ENCODE results near the gene MATN3.
A peak's percentile ranks its signal among the peaks of the same experiment; 100 is the strongest.

Gene MATN3

DNA sequence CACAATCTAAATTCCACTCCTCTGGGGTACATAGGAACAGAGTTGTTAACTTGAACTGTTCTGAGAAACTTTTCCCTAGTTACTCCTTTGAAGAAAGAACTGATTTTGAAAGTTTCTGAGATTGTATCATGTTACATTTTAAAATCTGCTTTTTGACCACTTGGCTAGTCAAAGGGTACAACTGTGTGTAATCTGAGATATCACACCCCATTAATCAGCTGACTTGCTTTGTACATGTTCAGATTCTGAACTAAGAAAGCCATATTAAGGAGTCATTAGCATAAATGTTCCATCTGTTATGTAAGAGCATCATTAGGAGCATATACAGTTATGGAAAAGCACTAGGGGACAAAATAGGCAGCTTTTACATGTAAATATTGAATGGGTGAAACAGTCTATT, 18.7 kb downstream of the MATN3 start:
- no peak for DNase-seq

DNA sequence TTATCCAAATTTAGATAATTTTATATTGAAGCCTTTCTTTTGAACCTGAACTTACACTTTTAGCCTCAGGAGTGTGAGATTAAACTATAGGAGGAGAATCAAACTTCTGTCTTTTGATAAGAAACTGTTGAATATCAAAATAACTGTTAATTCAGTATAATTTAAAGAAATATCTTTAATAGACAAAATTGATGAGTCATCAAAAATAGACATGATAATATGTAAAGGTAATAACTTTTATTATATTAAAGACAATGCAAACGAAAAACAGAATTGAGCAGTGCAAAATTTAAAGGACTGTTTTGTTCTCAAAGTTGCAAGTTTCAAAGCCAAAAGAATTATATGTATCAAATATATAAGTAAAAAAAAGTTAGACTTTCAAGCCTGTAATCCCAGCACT, 20.6 kb downstream of the MATN3 start:
- DNase-seq, result no peak

DNA sequence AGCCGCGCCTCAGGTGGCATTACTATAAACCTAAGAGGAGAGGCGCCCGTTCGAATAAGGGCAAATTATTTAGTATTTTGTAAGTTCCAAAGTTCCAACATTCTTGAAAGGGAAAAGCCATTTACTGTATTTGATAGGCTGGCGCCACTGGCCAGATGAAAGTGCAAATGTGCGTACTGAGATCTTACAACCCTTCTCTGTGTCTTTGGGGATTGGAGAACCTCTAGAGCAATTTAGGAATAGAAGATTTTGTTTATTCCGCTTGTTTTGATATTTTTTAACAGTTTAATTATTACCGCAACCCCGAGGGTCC, 22.1 kb downstream of the MATN3 start:
- no peak for DNase-seq

DNA sequence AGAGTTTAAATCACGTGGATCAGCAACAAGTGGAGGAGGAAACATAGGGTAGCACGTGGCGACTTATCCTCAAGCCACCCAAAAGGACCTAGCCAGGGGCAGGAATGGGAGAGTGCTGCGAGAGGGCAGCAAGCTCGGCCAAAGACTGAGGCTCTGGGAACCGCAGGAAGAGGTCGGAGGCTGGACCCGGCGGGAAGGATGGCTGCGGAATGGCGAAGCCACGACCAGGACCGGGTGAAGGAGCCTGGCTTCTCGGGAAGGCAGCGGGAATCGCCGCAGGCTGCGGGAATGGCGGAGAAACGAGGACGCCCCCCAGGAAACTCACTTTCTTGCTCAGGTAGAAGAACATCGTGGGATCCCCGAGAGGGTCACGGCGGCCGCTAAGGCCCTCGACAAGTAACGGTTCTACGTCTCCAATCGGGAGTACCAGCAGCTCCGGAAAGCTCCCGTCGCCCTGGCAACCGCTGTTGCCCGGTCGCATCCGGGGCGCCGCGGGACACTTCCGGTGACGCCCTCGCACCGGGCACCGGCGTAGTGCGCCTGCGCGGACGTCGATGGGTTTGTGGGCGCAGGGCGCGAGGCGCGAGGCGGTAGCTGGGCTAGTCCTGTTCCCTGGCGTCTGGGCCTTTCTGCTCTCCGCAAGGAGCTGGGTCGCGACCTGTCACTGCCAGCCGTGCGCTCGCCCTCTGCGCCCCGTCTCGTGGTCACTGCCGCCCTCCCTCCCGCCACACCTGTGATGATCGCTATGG, 22.6 kb downstream of the MATN3 start, which contains the start of gene WDR35:
Gene WDR35, minus strand, starts transcription at position 439 of the 749 bp plus-strand sequence. Its CDS starts 90 bp downstream, at position 349.
- peak; percentile 86 for DNase-seq

DNA sequence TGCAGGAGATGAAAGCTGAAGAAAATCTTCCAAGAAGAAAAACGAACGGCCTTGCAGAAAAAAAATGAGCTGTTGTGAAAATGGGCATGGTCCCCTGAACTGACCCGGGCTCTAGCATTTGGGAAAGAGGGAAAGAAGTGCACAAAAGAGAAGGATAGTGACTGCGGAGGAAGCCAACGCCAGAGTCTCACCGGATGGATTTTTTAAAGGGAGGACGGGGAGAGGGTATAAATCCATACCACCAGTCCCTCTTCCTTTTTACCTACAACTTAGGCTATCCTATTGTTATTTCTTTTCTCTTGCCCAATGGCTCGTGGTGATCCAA, 23.2 kb downstream of the MATN3 start:
- DNase-seq, result no peak

DNA sequence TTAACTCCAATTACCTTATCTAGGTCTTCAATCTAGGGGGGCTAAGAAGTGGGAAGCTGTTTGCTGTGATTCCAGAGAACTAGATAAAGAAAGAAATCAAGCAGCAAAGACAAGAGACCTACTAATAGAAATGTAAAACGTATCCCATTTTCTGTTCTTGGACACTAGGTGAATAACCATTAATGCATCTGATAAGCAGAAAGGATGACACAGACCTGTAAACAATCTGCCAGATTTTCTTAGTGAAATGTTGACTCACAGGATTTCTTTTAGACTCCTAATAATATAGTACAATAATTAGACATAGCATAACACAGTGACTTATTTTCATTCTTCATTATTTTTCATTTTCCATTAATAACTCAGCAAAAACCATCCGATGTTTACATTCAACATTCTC, 23.9 kb downstream of the MATN3 start:
- DNase-seq, result no peak

DNA sequence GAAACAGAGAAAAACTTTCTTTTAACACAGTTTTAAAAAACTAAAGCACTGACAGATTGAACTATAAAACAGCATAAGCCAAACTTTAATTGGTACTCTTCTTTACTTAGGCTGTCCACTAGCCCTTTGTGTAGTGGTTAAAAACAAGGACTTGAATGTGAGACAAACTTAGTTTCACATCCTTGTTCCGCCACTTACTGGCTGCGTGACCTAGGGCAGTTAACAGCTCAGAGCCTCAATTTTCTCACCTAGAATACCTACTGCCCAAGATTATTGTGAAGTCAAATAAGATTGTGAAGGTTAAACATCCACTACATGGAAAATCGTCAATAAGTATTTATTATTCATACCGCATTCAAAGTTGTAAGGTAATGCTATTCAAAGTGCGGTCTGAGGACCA, 24.5 kb downstream of the MATN3 start:
- no peak for DNase-seq

DNA sequence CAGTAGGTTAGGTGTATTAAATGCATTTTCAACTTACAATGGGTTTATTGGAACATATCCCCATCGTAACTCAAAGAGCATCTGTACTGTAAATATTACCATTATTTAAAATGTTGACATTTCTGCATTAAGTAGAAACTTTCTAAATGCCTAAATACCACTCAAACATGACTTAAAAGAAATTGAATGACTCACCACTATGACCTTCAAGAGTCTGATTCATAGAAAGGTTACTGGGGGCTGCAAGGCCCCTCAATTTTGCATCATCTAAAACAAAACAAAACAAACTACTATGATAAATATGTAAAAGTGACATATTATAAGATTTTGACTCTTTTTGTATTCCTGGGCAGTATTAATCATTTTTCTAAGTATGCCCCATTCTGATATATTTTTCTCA, 30.2 kb downstream of the MATN3 start:
- DNase-seq, result no peak

DNA sequence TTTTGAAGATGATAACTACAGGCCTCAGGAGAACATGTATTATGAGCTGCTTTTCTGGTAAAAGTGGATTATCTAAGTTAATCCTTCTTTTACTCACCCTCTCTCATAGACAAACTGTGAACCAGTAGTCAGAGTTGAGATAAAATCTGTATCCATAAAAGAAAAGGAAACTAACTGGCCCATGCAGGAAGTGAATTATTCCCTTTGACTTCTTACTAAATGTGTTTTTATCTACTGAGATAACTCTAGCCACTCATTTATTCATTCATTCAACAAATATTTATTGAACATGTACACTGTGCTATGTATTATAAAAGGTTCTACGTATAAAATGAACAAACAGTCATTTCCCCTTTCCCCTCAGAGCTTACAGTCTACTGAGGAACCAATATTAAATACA, 32.5 kb downstream of the MATN3 start:
- DNase-seq, result no peak

DNA sequence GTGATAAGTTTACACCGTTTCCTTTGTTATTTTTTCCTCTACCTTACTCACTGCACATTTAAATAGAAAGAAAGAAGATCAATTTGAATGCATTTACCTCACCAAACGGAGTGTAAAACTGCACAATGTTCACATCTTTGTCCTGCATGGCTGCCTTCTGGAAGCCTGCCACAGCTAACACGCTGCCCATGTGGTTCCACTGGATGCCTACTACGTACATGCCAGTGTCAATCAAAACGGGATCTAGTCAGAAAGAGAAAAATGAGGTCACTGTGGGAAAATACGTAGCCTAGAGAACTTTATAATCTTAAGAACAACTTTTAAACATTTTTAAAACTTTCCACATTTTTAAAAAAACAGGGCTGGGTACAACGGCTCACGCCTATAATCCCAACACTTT, 39.0 kb downstream of the MATN3 start:
- no peak for DNase-seq

DNA sequence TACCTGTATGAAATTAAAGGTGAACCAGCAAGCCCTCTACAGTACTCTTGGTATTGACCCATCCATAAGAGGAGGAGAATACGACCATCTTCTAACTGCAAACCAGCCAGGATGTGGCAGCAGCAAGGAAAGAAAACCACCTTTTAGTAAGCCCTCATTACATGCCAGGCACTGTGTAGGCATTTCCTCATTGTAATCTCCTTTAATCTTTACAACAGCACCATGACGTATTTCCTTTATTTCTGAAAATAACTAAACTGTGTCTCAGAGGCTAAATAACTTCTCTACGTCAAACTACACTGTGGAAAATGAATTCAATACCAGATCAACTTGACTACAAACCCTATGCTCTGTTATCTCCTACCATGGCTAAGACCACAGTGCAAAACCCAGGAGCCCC, 40.8 kb downstream of the MATN3 start:
- DNase-seq, result no peak

DNA sequence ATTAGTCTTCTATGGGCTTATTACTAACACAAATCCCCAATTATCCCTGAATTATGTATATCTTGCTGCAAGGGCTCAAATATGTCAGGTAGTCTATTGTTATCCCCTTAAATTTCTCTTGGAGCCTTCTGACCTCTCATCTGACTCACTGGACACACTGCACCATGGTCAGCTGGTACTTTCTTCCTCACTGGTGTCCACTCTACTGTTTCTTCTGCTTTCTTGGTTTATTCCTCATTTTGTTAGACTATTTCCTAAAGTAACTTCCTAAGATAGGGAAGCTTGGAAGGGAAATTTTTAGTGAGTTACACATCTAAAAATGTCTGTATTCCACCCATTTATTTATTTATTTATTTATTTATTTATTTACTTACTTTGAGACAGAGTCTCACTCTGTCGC, 49.1 kb downstream of the MATN3 start:
- no peak for DNase-seq

DNA sequence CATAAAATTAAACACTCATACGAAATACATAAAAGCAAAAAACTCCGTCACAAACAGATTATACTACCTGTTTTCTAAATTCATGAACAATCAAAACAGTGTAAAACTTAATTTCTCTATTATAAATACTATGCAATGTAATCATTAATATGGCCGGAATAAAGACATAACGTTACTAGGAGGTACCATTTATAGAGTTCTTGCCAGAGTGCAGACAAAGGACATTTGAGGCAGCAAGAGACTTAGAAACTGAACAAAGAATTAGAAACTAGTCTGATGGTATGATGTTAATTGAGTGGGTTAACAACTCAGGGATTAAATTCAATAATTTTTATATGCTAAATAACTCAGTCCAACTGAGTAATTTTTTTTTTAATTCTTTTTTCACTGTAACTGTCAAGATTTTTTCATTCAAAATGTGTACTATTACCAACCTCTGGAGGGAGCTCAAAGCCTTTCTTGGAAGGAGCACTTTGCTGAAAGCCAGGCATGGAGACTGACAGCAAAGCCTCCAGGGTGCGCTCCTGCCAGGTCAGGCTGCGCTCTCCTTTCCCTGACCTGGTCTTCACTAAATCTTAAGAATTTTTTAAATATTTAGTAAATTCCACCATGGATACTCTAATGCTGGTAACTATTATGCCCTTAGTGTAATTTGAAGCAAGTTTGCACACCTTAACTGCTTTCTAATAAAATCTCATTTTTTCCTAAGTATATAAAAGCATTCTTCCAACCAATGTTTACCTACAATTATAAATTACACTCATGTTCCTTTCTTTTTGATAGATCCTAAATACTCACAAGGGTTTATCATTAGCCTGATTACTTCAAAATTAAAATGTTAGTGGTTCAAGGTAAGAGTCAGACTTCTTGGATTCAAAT, 56.7 kb downstream of the MATN3 start:
- DNase-seq, result peak; percentile 40

DNA sequence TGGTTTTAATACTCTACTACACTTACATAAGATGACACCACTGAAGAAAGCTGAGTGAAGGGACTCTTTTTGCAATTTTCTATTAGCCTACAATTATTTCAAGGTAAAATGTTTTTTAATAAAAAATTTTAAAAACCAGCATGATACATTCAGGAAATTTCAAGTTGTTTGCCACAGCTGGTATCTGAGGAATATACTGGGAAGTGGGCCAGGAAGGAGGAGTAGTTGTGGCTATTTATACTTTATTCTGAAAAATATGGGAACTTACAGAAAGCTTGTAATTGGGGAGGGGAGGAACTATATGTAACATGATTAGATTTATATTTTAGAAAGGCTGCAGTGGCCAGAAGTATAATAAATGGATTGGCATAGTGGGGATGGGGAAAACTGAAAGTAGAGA, 63.4 kb downstream of the MATN3 start:
- no peak for DNase-seq

DNA sequence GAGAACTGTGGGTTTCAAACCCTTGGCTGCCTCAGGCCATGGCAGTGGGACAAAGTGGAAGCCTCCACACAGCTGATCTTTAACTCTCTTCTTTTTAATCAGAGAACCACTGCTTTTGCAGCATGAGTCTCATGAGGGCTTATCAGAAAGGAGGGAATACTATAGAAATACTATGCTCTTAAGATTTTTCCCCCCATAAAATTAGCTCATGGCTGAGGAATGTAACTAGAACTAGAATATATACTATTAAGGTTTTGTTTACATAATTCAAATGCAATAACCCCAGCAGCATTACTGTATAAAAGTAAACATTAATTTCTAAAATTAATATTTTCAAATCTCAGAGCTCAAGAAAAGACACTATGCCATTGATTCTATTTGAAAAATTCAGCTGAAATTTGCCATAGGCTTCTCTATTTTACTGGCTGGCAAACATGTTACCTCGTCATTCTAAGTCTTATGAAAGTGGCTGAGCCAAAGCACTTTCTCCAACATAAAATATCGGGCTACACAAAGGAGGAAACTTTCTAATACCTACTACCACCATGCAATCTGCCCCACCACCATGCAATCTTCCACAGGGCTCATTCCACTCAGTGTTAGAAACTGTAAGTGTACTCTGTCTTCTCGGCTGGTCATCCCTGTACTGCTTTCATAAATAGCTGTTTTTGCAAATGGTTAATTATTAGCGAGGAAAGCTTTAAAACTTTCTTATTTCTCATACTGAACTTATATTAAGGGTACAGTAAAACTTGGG, 65.1 kb downstream of the MATN3 start:
- DNase-seq, result no peak

DNA sequence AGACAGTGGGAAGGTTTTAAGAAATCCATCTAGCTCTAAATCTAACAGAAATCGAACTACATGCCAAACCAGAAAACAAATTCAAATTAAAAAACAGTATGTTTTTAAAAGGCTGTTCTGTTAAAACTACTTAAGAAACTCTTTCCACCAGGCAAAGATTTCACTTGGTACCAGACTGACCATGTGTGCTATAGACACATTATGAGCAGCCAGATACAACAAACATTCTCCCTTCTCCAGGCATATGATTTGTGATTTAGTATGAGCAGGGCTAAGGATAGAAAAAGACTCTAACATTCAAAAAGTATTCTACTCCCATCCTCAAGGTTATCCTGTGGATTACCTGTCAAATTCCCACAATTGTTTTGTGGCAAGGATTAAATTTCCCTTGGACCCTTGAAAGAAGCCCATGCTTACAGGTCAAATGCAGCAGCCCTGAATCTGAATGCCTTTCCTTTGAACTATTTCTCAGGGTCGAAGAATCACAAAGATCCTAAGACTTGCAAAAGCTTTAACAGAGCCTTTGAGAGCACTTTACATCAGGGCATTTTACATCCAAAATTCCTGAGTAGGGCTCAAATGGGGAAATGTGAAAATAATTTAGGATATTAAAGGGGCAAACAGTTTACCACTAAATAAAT, 68.1 kb downstream of the MATN3 start:
- no peak for DNase-seq

DNA sequence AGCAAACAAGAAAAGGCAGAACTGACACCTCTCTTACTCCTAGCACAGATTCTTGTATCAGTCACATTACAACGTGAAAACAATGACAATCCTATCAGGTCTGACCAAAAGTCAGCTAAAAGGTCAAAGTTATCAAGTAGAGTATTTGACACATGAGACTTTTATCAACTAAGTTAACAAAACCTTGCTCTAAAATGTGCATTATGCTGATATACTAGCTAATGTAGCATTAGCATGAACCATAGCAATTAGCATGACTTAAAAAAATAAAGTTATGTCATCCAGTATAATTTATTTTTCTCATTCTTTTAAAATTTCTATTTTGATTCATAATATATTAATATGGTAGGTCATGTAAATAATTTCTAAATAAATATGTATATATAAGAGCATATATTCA, 69.3 kb downstream of the MATN3 start:
- no peak for DNase-seq

DNA sequence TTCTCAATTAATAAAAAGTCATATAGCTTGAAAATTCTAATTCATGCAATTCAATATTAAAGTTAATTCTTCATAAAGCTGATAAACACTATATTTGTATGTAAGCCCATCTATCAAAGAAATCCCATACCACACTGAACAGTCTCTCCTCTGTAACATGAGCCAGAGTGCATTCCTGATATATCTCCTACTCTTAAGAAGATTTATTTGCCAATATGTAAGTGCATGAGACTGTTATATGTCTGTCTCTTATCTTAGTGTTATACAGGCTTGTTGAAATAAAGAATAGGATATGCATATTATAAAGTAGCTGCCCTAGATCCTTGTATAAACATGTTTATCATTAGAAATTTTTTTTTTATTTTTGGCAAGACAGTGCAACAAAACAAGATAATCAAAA, 70.3 kb downstream of the MATN3 start:
- DNase-seq, result no peak

Data from CD4-positive, alpha-beta T cell treated with Interleukin-4 for 4 hours (primary cell).